T-helper 22 cell (primary cell): Measurements from ENCODE around the gene PWP2.
"Not testable (repeated sequence)": the region's sequence is repeated elsewhere in the genome, so short reads cannot be mapped to it uniquely, and the experiment has no call there.

Source experiments
- DNase-seq: peaks from one replicate; pipeline ENCODE4 v3.0.0-alpha.2; 2020; ENCODE audit warnings: low read depth

Gene PWP2

GRCh38 chr21:44163167-44163653, 56.0 kb downstream of the PWP2 start:
- DNase-seq: not testable (repeated sequence)

GRCh38 chr21:44165933-44166332, 58.7 kb downstream of the PWP2 start:
- not testable (repeated sequence) for DNase-seq

DNA sequence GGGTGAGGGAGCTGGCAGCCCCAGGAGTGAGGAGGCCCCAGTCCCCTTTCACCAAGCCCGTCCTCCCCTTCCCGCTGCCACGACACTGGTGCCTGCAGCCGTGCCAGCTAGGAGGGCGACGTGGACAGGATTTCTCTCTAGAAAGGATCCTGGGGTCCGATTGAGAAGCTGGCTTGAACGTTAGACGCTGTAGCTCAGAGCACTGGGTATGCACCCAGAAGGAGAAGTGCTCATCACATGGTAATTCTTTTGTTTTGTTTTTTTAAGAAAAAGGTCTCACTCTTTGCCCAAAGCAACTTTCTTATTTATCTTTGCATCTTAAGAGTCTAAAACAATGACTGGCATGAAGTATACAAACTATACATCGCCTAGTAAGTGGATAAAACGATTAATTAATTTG, 60.3 kb downstream of the PWP2 start:
- DNase-seq: not testable (repeated sequence)

- not testable (repeated sequence) for DNase-seq
Measured at GRCh38 chr21:44170326-44170725, 63.1 kb downstream of the PWP2 start.

- not testable (repeated sequence) for DNase-seq
Measured at GRCh38 chr21:44170863-44171262, 63.7 kb downstream of the PWP2 start.

GRCh38 chr21:44171962-44172572, 64.9 kb downstream of the PWP2 start:
- DNase-seq: not testable (repeated sequence)

GRCh38 chr21:44172741-44173140, 65.5 kb downstream of the PWP2 start:
- DNase-seq: not testable (repeated sequence)

GRCh38 chr21:44175189-44175588, 68.0 kb downstream of the PWP2 start:
- DNase-seq: not testable (repeated sequence)

DNA sequence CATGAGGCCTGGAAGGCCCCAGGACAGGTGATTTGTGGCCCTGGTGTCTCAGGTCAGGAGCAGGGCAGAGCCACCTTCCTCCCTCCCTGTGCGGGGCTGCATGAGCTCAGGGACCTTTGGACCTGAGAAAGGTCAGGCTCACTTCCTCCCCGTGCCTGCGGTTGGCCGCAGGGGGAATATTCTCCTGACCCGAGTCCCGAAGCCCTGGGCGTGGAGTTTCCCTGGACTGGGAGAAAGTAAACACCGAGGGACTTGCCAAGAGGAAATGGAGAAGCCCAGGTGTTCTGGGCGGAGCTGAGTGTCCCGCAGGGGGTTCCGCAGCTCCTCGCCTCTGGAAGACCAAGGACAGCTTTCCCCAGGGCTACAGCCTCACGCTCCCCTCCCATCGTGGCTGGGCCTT, 68.9 kb downstream of the PWP2 start:
- DNase-seq: not testable (repeated sequence)
